ENCODE measurements around the gene NOP9.

DNA sequence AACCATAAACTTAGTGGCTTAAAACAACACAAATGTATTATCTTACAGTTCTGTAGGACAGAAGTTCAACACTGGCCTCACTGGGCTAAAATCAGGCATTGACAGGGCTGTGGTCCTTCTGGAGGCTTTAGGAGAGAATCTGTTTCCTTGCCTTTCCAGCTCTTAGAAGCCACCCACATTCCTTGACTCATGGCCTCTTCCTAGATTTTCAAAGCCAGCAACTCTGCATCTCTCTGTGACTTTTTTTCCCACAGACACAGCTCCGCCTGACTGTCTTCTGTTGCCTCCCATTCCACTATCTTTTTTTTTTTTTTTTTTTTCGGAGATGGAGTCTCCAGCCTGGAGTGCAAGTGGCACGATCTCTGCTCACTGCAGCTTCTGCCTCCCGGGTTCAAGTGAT lies 56.6 kb downstream of the NOP9 start:
- no peak for TF ChIP-seq EZH2 (IDR thresholded peaks at IDR 0.05; ENCODE audit: insufficient read depth, poor library complexity, severe bottlenecking)
- no peak for TF ChIP-seq EZH2phosphoT487 (IDR thresholded peaks at IDR 0.05; ENCODE audit: insufficient read depth, low read depth)

All from GM23248 (cell line).